K562 (cell line): ENCODE measurements around the gene AASDH. TPM values are rescaled to one million over a fixed set of nuclear protein-coding genes. Genes with fewer than 3 reads are reported as not detected.
A peak's percentile ranks its signal among the peaks of the same experiment; 100 is the strongest.

Source experiments
- GATAD2A ChIP-seq: fragments of 450-650 bp; IDR thresholded peaks from 2 replicates; pipeline ENCODE4 v1.6.1; 2017
- GTF2A2 ChIP-seq: IDR thresholded peaks from 2 replicates; pipeline ENCODE4 v1.6.1; 2016; ENCODE audit warnings: mild to moderate bottlenecking, missing genetic modification characterization, missing compliant biosample characterization
- ID3 ChIP-seq, 2 experiments: fragments of 250-450 bp in 1 of 2; fragments of 450-650 bp in 1 of 2; sonication (Bioruptor Pico) in 1 of 2; IDR thresholded peaks; 2 replicates each; pipeline versions ENCODE4 v1.6.1 to v1.8.0; 2016 to 2021; ENCODE audit warnings: mild to moderate bottlenecking in 2 of 2, moderate library complexity in 2 of 2, missing compliant biosample characterization in 1 of 2, missing genetic modification characterization in 1 of 2
- LEF1 ChIP-seq: fragments of 450-650 bp; IDR thresholded peaks from 2 replicates; pipeline ENCODE4 v1.6.1; 2016; ENCODE audit warnings: mild to moderate bottlenecking
- MAZ ChIP-seq, 2 experiments: fragments of 450-650 bp in 1 of 2; sonication (generic) in 1 of 2; formaldehyde crosslinking; IDR thresholded peaks in 1 of 2; conservative IDR thresholded peaks in 1 of 2; 2 replicates each; pipeline versions ENCODE4 v1.4.0 to v1.5.0; 2020; ENCODE audit warnings: mild to moderate bottlenecking in 1 of 2, missing genetic modification reagents in 1 of 2
- SMARCB1 ChIP-seq: IDR thresholded peaks from 2 replicates; pipeline ENCODE4 v1.6.1; 2011; ENCODE audit warnings: improper control_type of control experiment, low read depth; ENCODE audit not compliant: insufficient read length
- polyA plus RNA-seq, 8 experiments: library from polyadenylated mRNA; depleted of rRNA in 4 of 8; stranded (reverse) in 5 of 8; unstranded in 3 of 8; fragments of >200 nt; fragmentation: Nextera tagmentation in 2 of 8; fragmentation: Illumina TruSeq in 1 of 8; extraction: Ambion mirVana in 2 of 8; extraction: Trizol in 1 of 8; gene quantifications; 2 replicates each; pipeline versions ENCODE4 v1.2.1 to v1.2.3, GENCODE V29; 2011 to 2014; ENCODE audit warnings: inconsistent platforms in 1 of 8, missing spikeins in 1 of 8
- total RNA-seq, 7 experiments: library from RNA; depleted of rRNA in 6 of 7; stranded (reverse); fragments of >200 nt in 6 of 7; fragmentation: Illumina TruSeq in 2 of 7; extraction: Trizol in 2 of 7; gene quantifications; 2 replicates each; pipeline versions ENCODE4 v1.2.1 to v1.2.3, GENCODE V29; 2011 to 2021; ENCODE audit warnings: low replicate concordance in 1 of 7
- TF ChIP-seq, protein P1 (sequence below): fragments of 250-450 bp; sonication (Bioruptor Pico); IDR thresholded peaks from 2 replicates; pipeline ENCODE4 v1.5.0; 2021; ENCODE audit warnings: mild to moderate bottlenecking, borderline replicate concordance
- TF ChIP-seq, protein P2 (sequence below), 2 experiments: fragments of 450-650 bp in 1 of 2; sonication (generic) in 1 of 2; formaldehyde crosslinking in 1 of 2; IDR thresholded peaks in 1 of 2; conservative IDR thresholded peaks in 1 of 2; 2 replicates each; pipeline versions ENCODE4 v1.6.1 to v1.8.1; 2016 to 2023; ENCODE audit warnings: mild to moderate bottlenecking in 2 of 2, moderate library complexity in 2 of 2, inconsistent platforms in 1 of 2, missing genetic modification reagents in 1 of 2
- TF ChIP-seq, protein P3 (sequence below): fragments of 450-650 bp; formaldehyde crosslinking; IDR thresholded peaks from 2 replicates; pipeline ENCODE4 v1.4.0; 2022; ENCODE audit warnings: mild to moderate bottlenecking, moderate library complexity
- TF ChIP-seq, protein P4 (sequence below): fragments of 250-450 bp; sonication (Bioruptor Pico); IDR thresholded peaks from 2 replicates; pipeline ENCODE4 v1.8.0; 2021; ENCODE audit warnings: moderate library complexity, mild to moderate bottlenecking, inconsistent platforms
- TF ChIP-seq, protein P5 (sequence below): fragments of 200-800 bp; sonication (Bioruptor generic); IDR thresholded peaks from 2 replicates; pipeline ENCODE4 v1.6.1; 2016; ENCODE audit warnings: missing genetic modification characterization, missing compliant biosample characterization

The AASDH gene
- total and polyA plus RNA-seq, 9 of the 15 experiments (the other 6 are each of a cell fraction or from before 2014, with no cell fraction given): 8.6 to 29.7 (median 13.7) TPM

DNA sequence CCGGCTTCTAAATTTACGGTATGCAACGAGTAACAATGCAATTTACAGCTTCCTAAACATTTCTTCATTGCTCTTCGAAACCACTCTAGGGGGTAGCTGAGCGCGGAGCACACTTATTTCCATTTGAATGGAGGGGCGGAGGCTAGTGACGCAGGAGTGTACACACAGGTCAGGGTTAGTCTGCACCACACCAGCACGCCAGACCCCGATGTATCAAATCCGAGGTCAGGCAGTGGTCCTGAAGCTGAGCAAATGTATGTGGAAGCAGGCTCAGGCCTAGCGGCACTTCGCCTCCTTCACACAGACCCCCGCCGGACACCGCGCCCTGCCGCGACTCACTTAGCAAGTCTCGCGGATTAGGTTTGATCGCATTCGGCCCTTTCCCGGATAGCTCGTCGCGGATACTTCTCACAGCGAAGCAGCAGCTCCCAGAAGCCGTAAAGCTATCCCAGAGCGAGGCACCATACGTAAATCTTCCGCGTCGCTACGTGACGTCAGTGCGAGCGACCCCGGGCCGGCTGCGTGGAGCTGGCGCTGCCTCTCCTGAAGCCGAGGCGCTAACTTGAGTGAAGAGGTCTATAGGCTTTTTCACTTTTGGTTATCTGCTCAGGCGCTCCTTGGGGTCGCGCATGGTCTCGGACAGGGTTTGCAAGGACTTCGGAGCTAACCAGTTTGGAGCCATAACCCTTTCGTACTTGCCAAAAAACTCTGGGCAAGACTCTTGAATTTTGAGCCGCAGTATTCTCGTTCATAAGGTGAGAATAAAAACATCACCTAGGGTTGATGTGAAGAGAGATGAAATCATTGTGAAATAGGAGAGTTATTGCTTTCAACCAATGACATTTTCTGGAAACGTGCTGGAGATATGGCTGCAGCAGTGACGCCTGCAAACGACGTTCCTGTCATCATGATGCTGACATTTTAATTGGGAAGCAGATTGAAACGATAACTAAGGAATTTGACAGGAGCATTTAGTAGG, at the start of gene AASDH (continued):
- TF ChIP-seq, protein P1, sequence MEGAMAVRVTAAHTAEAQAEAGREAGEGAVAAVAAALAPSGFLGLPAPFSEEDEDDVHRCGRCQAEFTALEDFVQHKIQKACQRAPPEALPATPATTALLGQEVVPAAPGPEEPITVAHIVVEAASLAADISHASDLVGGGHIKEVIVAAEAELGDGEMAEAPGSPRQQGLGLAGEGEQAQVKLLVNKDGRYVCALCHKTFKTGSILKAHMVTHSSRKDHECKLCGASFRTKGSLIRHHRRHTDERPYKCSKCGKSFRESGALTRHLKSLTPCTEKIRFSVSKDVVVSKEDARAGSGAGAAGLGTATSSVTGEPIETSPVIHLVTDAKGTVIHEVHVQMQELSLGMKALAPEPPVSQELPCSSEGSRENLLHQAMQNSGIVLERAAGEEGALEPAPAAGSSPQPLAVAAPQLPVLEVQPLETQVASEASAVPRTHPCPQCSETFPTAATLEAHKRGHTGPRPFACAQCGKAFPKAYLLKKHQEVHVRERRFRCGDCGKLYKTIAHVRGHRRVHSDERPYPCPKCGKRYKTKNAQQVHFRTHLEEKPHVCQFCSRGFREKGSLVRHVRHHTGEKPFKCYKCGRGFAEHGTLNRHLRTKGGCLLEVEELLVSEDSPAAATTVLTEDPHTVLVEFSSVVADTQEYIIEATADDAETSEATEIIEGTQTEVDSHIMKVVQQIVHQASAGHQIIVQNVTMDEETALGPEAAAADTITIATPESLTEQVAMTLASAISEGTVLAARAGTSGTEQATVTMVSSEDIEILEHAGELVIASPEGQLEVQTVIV (CRISPR knock-in tag): peak; percentile 95
- TF ChIP-seq, protein P2, sequence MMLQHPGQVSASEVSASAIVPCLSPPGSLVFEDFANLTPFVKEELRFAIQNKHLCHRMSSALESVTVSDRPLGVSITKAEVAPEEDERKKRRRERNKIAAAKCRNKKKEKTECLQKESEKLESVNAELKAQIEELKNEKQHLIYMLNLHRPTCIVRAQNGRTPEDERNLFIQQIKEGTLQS (IDR thresholded peaks at IDR 0.05): no peak
- TF ChIP-seq, protein P2 (CRISPR knock-in tag; conservative IDR thresholded peaks at IDR 0.05): peak; percentile 80; the same call in 1 of the 2 replicates
- TF ChIP-seq GTF2A2 (tag): no peak
- peak; percentile 47 to 58; a peak in 3 of 4 replicates for TF ChIP-seq MAZ (CRISPR knock-in tag; conservative IDR thresholded peaks at IDR 0.05 in 1 of 2, IDR thresholded peaks at IDR 0.05 in 1 of 2)
- TF ChIP-seq ID3 (CRISPR knock-in tag; IDR thresholded peaks at IDR 0.05): no peak
- peak; percentile 62; the same call in 1 of the 2 replicates for TF ChIP-seq ID3 (tag; IDR thresholded peaks at IDR 0.05)
- TF ChIP-seq GATAD2A: no peak
- 0 out of 2 replicates have a peak, but pooled peaks have one; percentile 10 for TF ChIP-seq LEF1
- TF ChIP-seq, protein P3, sequence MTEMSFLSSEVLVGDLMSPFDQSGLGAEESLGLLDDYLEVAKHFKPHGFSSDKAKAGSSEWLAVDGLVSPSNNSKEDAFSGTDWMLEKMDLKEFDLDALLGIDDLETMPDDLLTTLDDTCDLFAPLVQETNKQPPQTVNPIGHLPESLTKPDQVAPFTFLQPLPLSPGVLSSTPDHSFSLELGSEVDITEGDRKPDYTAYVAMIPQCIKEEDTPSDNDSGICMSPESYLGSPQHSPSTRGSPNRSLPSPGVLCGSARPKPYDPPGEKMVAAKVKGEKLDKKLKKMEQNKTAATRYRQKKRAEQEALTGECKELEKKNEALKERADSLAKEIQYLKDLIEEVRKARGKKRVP (CRISPR knock-in tag): no peak
- TF ChIP-seq, protein P4, sequence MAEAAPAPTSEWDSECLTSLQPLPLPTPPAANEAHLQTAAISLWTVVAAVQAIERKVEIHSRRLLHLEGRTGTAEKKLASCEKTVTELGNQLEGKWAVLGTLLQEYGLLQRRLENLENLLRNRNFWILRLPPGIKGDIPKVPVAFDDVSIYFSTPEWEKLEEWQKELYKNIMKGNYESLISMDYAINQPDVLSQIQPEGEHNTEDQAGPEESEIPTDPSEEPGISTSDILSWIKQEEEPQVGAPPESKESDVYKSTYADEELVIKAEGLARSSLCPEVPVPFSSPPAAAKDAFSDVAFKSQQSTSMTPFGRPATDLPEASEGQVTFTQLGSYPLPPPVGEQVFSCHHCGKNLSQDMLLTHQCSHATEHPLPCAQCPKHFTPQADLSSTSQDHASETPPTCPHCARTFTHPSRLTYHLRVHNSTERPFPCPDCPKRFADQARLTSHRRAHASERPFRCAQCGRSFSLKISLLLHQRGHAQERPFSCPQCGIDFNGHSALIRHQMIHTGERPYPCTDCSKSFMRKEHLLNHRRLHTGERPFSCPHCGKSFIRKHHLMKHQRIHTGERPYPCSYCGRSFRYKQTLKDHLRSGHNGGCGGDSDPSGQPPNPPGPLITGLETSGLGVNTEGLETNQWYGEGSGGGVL (CRISPR knock-in tag): no peak
- TF ChIP-seq SMARCB1: no peak
- TF ChIP-seq, protein P5, sequence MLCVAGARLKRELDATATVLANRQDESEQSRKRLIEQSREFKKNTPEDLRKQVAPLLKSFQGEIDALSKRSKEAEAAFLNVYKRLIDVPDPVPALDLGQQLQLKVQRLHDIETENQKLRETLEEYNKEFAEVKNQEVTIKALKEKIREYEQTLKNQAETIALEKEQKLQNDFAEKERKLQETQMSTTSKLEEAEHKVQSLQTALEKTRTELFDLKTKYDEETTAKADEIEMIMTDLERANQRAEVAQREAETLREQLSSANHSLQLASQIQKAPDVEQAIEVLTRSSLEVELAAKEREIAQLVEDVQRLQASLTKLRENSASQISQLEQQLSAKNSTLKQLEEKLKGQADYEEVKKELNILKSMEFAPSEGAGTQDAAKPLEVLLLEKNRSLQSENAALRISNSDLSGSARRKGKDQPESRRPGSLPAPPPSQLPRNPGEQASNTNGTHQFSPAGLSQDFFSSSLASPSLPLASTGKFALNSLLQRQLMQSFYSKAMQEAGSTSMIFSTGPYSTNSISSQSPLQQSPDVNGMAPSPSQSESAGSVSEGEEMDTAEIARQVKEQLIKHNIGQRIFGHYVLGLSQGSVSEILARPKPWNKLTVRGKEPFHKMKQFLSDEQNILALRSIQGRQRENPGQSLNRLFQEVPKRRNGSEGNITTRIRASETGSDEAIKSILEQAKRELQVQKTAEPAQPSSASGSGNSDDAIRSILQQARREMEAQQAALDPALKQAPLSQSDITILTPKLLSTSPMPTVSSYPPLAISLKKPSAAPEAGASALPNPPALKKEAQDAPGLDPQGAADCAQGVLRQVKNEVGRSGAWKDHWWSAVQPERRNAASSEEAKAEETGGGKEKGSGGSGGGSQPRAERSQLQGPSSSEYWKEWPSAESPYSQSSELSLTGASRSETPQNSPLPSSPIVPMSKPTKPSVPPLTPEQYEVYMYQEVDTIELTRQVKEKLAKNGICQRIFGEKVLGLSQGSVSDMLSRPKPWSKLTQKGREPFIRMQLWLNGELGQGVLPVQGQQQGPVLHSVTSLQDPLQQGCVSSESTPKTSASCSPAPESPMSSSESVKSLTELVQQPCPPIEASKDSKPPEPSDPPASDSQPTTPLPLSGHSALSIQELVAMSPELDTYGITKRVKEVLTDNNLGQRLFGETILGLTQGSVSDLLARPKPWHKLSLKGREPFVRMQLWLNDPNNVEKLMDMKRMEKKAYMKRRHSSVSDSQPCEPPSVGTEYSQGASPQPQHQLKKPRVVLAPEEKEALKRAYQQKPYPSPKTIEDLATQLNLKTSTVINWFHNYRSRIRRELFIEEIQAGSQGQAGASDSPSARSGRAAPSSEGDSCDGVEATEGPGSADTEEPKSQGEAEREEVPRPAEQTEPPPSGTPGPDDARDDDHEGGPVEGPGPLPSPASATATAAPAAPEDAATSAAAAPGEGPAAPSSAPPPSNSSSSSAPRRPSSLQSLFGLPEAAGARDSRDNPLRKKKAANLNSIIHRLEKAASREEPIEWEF (CRISPR knock-in tag): no peak
